22Rv1 (cell line): ENCODE measurements around the gene IGSF9B.

ENCODE experiments used
- CTCF ChIP-seq: fragments of 450-650 bp; IDR thresholded peaks from 2 replicates; pipeline ENCODE4 v1.5.1; 2017; ENCODE audit warnings: mild to moderate bottlenecking
- ZFX ChIP-seq: fragments of 450-650 bp; IDR thresholded peaks from 2 replicates; pipeline ENCODE4 v1.6.1; 2017; ENCODE audit warnings: antibody characterized with exemption, borderline replicate concordance

GRCh38 chr11:133916784-133917440, 39.9 kb downstream of the IGSF9B start:
- TF ChIP-seq CTCF = no peak
- no peak for TF ChIP-seq ZFX
